ENCODE results near the gene TNS3. TPM values are rescaled to one million over a fixed set of nuclear protein-coding genes. Genes with fewer than 3 reads are reported as not detected.

Gene TNS3
- total RNA-seq, 1 donor from 2014 or later = 426 TPM

GRCh38 chr7:47489624-47490023, 92.3 kb downstream of the TNS3 start:
- H3K27me3 Mint-ChIP-seq (ENCODE audit: low read depth) = no peaks in the 10 kb centered on the region
- peaks cover 19% of the 10 kb centered on the region for H3K36me3 Mint-ChIP-seq (ENCODE audit: low read depth)
- peaks cover 94% of the 10 kb centered on the region for H3K4me1 Mint-ChIP-seq (ENCODE audit: low read depth)
- DNase-seq (ENCODE audit: low spot score) = no peak
- H3K4me3 Mint-ChIP-seq (ENCODE audit: unreplicated experiment) = no peak overlapping the region
- peak overlapping the region; percentile 93 for H3K27ac Mint-ChIP-seq (ENCODE audit: unreplicated experiment)
- no peak for TF ChIP-seq CTCF (IDR thresholded peaks at IDR 0.05)
- no peaks in the 10 kb centered on the region for H3K9me3 Mint-ChIP-seq (ENCODE audit: low read depth)

- no peak for DNase-seq (ENCODE audit: low spot score)
- Mint-ChIP-seq H3K27me3 (ENCODE audit: low read depth) (no peaks in the 10 kb centered on the region), H3K36me3 (ENCODE audit: low read depth) (peaks cover 20% of the 10 kb centered on the region), H3K4me1 (ENCODE audit: low read depth) (peaks cover 93% of the 10 kb centered on the region), H3K4me3 (ENCODE audit: unreplicated experiment) (peak overlapping the region; percentile 48), H3K9me3 (ENCODE audit: low read depth) (no peaks in the 10 kb centered on the region), H3K27ac (ENCODE audit: unreplicated experiment) (peak overlapping the region; percentile 93)
- TF ChIP-seq CTCF (IDR thresholded peaks at IDR 0.05) = no peak
Measured at GRCh38 chr7:47488969-47489342, 93.0 kb downstream of the TNS3 start.

- TF ChIP-seq CTCF (IDR thresholded peaks at IDR 0.05) = no peak
- H3K27ac Mint-ChIP-seq (ENCODE audit: unreplicated experiment) = peak overlapping the region; percentile 93
- H3K27me3 Mint-ChIP-seq (ENCODE audit: low read depth) = no peaks in the 10 kb centered on the region
- DNase-seq (ENCODE audit: low spot score) = no peak
- no peak overlapping the region for H3K4me3 Mint-ChIP-seq (ENCODE audit: unreplicated experiment)
- H3K36me3 Mint-ChIP-seq (ENCODE audit: low read depth) = peaks cover 20% of the 10 kb centered on the region
- H3K4me1 Mint-ChIP-seq (ENCODE audit: low read depth) = peaks cover 94% of the 10 kb centered on the region
- no peaks in the 10 kb centered on the region for H3K9me3 Mint-ChIP-seq (ENCODE audit: low read depth)
Measured at GRCh38 chr7:47488201-47488968, 93.5 kb downstream of the TNS3 start.

GRCh38 chr7:47485640-47486435, 96.1 kb downstream of the TNS3 start:
- H3K4me3 Mint-ChIP-seq (ENCODE audit: unreplicated experiment) = no peak overlapping the region
- DNase-seq (ENCODE audit: low spot score) = no peak
- H3K27ac Mint-ChIP-seq (ENCODE audit: unreplicated experiment) = peak overlapping the region; percentile 100

More at GRCh38 chr7:47485640-47486435, 96.1 kb downstream of the TNS3 start:
- peaks cover 94% of the 10 kb centered on the region for H3K4me1 Mint-ChIP-seq (ENCODE audit: low read depth)
- TF ChIP-seq CTCF (IDR thresholded peaks at IDR 0.05) = no peak
- no peaks in the 10 kb centered on the region for H3K9me3 Mint-ChIP-seq (ENCODE audit: low read depth)
- peaks cover 21% of the 10 kb centered on the region for H3K36me3 Mint-ChIP-seq (ENCODE audit: low read depth)
- no peaks in the 10 kb centered on the region for H3K27me3 Mint-ChIP-seq (ENCODE audit: low read depth)

Data from chondrocyte (in vitro differentiated cells).